Ovary (tissue), 3 donors: ENCODE measurements around the gene TMEM134.

ENCODE experiments used
- EP300 ChIP-seq: sonication (generic); formaldehyde crosslinking; IDR thresholded peaks from one replicate; pipeline ENCODE4 v1.6.1; 2017; ENCODE audit warnings: antibody characterized with exemption
- POLR2A ChIP-seq: fragments of 450-650 bp; IDR thresholded peaks from one replicate; pipeline ENCODE4 v1.6.1; 2017; ENCODE audit warnings: antibody characterized with exemption, mild to moderate bottlenecking, moderate library complexity
- TF ChIP-seq, protein P1 (sequence below), 3 donors: fragments of 450-650 bp in 2 of 3; fragments of 200-600 bp in 1 of 3; IDR thresholded peaks; one replicate each; pipeline versions ENCODE4 v1.5.1 to v1.8.0; 2016 to 2022; ENCODE audit warnings: antibody characterized with exemption in 3 of 3, mild to moderate bottlenecking in 1 of 3
- donor health status: DM: no; HTN: no; CAD: no.

DNA sequence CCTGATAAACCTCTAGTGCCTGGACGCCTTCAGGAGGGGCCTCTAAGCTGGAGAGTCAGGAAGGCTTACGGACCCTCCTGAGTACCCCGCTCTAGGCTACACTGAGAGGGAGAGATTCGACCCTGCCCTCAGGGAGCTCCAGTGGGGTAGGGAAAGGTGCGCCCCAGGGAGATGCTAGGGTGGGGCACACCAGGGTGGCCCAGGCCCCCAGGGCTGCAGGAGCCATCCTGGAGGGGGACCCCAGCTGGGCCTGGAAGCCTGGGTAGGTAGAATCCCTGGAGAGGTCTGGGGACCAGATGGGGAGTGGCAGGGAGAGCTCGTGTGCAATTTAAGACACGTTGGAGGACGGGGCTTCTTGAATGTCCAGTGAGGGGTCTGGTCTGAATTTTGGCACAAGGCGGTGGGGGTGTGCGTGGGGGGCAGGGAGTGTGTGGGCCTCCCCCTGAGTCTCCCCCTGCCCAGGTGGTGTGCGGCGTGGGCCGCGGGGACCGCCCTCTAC is 48.9 kb downstream of the TMEM134 start:
- TF ChIP-seq, protein P1, sequence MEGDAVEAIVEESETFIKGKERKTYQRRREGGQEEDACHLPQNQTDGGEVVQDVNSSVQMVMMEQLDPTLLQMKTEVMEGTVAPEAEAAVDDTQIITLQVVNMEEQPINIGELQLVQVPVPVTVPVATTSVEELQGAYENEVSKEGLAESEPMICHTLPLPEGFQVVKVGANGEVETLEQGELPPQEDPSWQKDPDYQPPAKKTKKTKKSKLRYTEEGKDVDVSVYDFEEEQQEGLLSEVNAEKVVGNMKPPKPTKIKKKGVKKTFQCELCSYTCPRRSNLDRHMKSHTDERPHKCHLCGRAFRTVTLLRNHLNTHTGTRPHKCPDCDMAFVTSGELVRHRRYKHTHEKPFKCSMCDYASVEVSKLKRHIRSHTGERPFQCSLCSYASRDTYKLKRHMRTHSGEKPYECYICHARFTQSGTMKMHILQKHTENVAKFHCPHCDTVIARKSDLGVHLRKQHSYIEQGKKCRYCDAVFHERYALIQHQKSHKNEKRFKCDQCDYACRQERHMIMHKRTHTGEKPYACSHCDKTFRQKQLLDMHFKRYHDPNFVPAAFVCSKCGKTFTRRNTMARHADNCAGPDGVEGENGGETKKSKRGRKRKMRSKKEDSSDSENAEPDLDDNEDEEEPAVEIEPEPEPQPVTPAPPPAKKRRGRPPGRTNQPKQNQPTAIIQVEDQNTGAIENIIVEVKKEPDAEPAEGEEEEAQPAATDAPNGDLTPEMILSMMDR (IDR thresholded peaks at IDR 0.05), result no peak
- TF ChIP-seq POLR2A, result no peak
- no peak for TF ChIP-seq EP300
